ENCODE measurements around the gene MSH3.

MSH3 gene

GRCh38 chr5:80706835-80707447 lies 52.5 kb downstream of the MSH3 start:
- no peak for TF ChIP-seq ZNF274 (IDR thresholded peaks at IDR 0.05; ENCODE audit: low read depth, low read length)
- no peak overlapping the region for H3K4me3 ChIP-seq (ENCODE audit: low read length)

GRCh38 chr5:80707645-80708044 lies 53.2 kb downstream of the MSH3 start:
- TF ChIP-seq ZNF274 (IDR thresholded peaks at IDR 0.05; ENCODE audit: low read depth, low read length): no peak
- no peak overlapping the region for H3K4me3 ChIP-seq (ENCODE audit: low read length)

- no peak for TF ChIP-seq ZNF274 (IDR thresholded peaks at IDR 0.05; ENCODE audit: low read depth, low read length)
- H3K4me3 ChIP-seq (ENCODE audit: low read length): no peak overlapping the region
These were observed 56.8 kb downstream of the MSH3 start for GRCh38 chr5:80711216-80711615.

- TF ChIP-seq ZNF274 (IDR thresholded peaks at IDR 0.05; ENCODE audit: low read depth, low read length): no peak
- H3K4me3 ChIP-seq (ENCODE audit: low read length): no peak overlapping the region
These were observed 57.5 kb downstream of the MSH3 start for GRCh38 chr5:80711938-80712337.

- H3K4me3 ChIP-seq (ENCODE audit: low read length): no peak overlapping the region
- TF ChIP-seq ZNF274 (IDR thresholded peaks at IDR 0.05; ENCODE audit: low read depth, low read length): no peak
These were observed 58.5 kb downstream of the MSH3 start for GRCh38 chr5:80712919-80713318.

- TF ChIP-seq ZNF274 (IDR thresholded peaks at IDR 0.05; ENCODE audit: low read depth, low read length): no peak
- H3K4me3 ChIP-seq (ENCODE audit: low read length): no peak overlapping the region
These were observed 59.2 kb downstream of the MSH3 start for GRCh38 chr5:80713631-80714030.

GRCh38 chr5:80714570-80715298 lies 60.3 kb downstream of the MSH3 start:
- TF ChIP-seq ZNF274 (IDR thresholded peaks at IDR 0.05; ENCODE audit: low read depth, low read length): no peak
- no peak overlapping the region for H3K4me3 ChIP-seq (ENCODE audit: low read length)

- no peak for TF ChIP-seq ZNF274 (IDR thresholded peaks at IDR 0.05; ENCODE audit: low read depth, low read length)
- no peak overlapping the region for H3K4me3 ChIP-seq (ENCODE audit: low read length)
These were observed 61.4 kb downstream of the MSH3 start for GRCh38 chr5:80715887-80716286.

- no peak for TF ChIP-seq ZNF274 (IDR thresholded peaks at IDR 0.05; ENCODE audit: low read depth, low read length)
- no peak overlapping the region for H3K4me3 ChIP-seq (ENCODE audit: low read length)
These were observed 65.7 kb downstream of the MSH3 start for GRCh38 chr5:80720181-80720580.

GRCh38 chr5:80722916-80723315 lies 68.5 kb downstream of the MSH3 start:
- TF ChIP-seq ZNF274 (IDR thresholded peaks at IDR 0.05; ENCODE audit: low read depth, low read length): no peak
- no peak overlapping the region for H3K4me3 ChIP-seq (ENCODE audit: low read length)

- H3K4me3 ChIP-seq (ENCODE audit: low read length): no peak overlapping the region
- no peak for TF ChIP-seq ZNF274 (IDR thresholded peaks at IDR 0.05; ENCODE audit: low read depth, low read length)
These were observed 71.0 kb downstream of the MSH3 start for GRCh38 chr5:80725446-80725845.

GRCh38 chr5:80736730-80737129 lies 82.3 kb downstream of the MSH3 start:
- TF ChIP-seq ZNF274 (IDR thresholded peaks at IDR 0.05; ENCODE audit: low read depth, low read length): no peak
- no peak overlapping the region for H3K4me3 ChIP-seq (ENCODE audit: low read length)

GRCh38 chr5:80738466-80738865 lies 84.0 kb downstream of the MSH3 start:
- no peak overlapping the region for H3K4me3 ChIP-seq (ENCODE audit: low read length)
- TF ChIP-seq ZNF274 (IDR thresholded peaks at IDR 0.05; ENCODE audit: low read depth, low read length): no peak

GRCh38 chr5:80739057-80739456 lies 84.6 kb downstream of the MSH3 start:
- H3K4me3 ChIP-seq (ENCODE audit: low read length): no peak overlapping the region
- TF ChIP-seq ZNF274 (IDR thresholded peaks at IDR 0.05; ENCODE audit: low read depth, low read length): no peak

GRCh38 chr5:80739496-80739895 lies 85.0 kb downstream of the MSH3 start:
- H3K4me3 ChIP-seq (ENCODE audit: low read length): no peak overlapping the region
- TF ChIP-seq ZNF274 (IDR thresholded peaks at IDR 0.05; ENCODE audit: low read depth, low read length): no peak

Data from GM08714 (cell line).